ENCODE data around the gene USH1G.

GRCh38 chr17:74941128-74941725 lies 18.2 kb upstream of the USH1G start:
- TF ChIP-seq CTCF (IDR thresholded peaks at IDR 0.05) (no peak), EP300 (IDR thresholded peaks at IDR 0.05; ENCODE audit: low read depth) (no peak)

Data from transverse colon (tissue), 3 donors.